ENCODE data around the gene IFNGR2. TPM values are rescaled to one million over a fixed set of nuclear protein-coding genes. Genes with fewer than 3 reads are reported as not detected.

IFNGR2 gene
- polyA plus RNA-seq, 2 of the 4 experiments (the other 2 are of a cell fraction) = 24.2 to 47.2 TPM

DNA sequence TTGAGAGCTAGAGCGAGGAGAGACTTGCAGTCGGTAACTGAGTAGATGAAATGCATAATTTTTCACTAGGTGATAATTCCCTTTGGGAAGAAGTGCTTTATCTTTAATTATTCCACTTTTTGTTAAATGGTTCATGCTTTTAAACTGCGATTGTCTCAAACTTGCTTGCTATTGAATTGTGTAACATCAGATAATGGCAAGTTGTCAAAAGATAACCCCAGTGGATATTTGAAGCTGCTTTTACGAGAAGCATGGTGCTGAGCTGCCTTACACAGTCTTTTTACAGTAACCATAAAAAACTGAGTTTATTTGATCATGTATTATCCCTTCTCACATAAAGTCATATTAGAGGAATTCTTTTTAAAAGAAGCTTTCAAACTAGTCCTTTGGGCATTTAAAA is 46.4 kb downstream of the IFNGR2 start:
- POLR2A ChIA-PET = no interaction called here
- 93% methylated on average over 4 of the region's 4 CpGs for WGBS (ENCODE audit: missing lambda C conversion rate)
- no peak for DNase-seq (ENCODE audit: low read depth in 1 of 2, low spot score in 1 of 2)
- no peak for FAIRE-seq
- Histone ChIP-seq H3K4me1 (peaks cover 13% of the 10 kb centered on the region), H3K27ac (no peak overlapping the region), H3K4me3 (no peak overlapping the region), H3K4me2 (no peak overlapping the region), H3K9me3 (no peaks in the 10 kb centered on the region)
- CTCF ChIA-PET = interaction anchor here (1.2 to 1.8 kb wide), 4 partner anchors 10 to 250 kb away, joined by 3 to 9 read pairs (median 4); no protein-coding TSS in a partner anchor
- no peak for ATAC-seq
- TF ChIP-seq BHLHE40 (IDR thresholded peaks at IDR 0.05; ENCODE audit: low read depth, low read length) (no peak), TFCP2L1 (CRISPR knock-in tag; IDR thresholded peaks at IDR 0.05) (no peak), PHF8 (IDR thresholded peaks at IDR 0.05; ENCODE audit: borderline replicate concordance, low read depth) (no peak), CEBPB (IDR thresholded peaks at IDR 0.05) (no peak), RCOR1 (IDR thresholded peaks at IDR 0.05; ENCODE audit: low read depth, low read length) (no peak), MYC (IDR thresholded peaks at IDR 0.05; ENCODE audit: borderline replicate concordance, low read length) (no peak), ZSCAN20 (CRISPR knock-in tag; IDR thresholded peaks at IDR 0.05) (no peak), POLR2A (IDR thresholded peaks at IDR 0.05; ENCODE audit: low read length) (no peak), EHMT2 (IDR thresholded peaks at IDR 0.05; ENCODE audit: low read depth) (no peak), HDAC2 (IDR thresholded peaks at IDR 0.05) (no peak), JUNB (IDR thresholded peaks at IDR 0.05) (no peak), SREBF2 (IDR thresholded peaks at IDR 0.05) (no peak), HOXA7 (CRISPR knock-in tag; IDR thresholded peaks at IDR 0.05) (no peak)
- TF ChIP-seq, protein P1, sequence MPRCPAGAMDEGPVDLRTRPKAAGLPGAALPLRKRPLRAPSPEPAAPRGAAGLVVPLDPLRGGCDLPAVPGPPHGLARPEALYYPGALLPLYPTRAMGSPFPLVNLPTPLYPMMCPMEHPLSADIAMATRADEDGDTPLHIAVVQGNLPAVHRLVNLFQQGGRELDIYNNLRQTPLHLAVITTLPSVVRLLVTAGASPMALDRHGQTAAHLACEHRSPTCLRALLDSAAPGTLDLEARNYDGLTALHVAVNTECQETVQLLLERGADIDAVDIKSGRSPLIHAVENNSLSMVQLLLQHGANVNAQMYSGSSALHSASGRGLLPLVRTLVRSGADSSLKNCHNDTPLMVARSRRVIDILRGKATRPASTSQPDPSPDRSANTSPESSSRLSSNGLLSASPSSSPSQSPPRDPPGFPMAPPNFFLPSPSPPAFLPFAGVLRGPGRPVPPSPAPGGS (IDR thresholded peaks at IDR 0.05) = no peak
- TF ChIP-seq, protein P2, sequence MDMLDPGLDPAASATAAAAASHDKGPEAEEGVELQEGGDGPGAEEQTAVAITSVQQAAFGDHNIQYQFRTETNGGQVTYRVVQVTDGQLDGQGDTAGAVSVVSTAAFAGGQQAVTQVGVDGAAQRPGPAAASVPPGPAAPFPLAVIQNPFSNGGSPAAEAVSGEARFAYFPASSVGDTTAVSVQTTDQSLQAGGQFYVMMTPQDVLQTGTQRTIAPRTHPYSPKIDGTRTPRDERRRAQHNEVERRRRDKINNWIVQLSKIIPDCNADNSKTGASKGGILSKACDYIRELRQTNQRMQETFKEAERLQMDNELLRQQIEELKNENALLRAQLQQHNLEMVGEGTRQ (IDR thresholded peaks at IDR 0.05) = no peak
- TF ChIP-seq, protein P3, sequence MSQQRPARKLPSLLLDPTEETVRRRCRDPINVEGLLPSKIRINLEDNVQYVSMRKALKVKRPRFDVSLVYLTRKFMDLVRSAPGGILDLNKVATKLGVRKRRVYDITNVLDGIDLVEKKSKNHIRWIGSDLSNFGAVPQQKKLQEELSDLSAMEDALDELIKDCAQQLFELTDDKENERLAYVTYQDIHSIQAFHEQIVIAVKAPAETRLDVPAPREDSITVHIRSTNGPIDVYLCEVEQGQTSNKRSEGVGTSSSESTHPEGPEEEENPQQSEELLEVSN (IDR thresholded peaks at IDR 0.05; ENCODE audit: borderline replicate concordance, low read depth) = no peak
- TF ChIP-seq, protein P4, sequence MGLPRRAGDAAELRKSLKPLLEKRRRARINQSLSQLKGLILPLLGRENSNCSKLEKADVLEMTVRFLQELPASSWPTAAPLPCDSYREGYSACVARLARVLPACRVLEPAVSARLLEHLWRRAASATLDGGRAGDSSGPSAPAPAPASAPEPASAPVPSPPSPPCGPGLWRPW (IDR thresholded peaks at IDR 0.05) = no peak
- TF ChIP-seq, protein P5, sequence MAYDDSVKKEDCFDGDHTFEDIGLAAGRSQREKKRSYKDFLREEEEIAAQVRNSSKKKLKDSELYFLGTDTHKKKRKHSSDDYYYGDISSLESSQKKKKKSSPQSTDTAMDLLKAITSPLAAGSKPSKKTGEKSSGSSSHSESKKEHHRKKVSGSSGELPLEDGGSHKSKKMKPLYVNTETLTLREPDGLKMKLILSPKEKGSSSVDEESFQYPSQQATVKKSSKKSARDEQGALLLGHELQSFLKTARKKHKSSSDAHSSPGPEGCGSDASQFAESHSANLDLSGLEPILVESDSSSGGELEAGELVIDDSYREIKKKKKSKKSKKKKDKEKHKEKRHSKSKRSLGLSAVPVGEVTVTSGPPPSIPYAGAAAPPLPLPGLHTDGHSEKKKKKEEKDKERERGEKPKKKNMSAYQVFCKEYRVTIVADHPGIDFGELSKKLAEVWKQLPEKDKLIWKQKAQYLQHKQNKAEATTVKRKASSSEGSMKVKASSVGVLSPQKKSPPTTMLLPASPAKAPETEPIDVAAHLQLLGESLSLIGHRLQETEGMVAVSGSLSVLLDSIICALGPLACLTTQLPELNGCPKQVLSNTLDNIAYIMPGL (CRISPR knock-in tag; IDR thresholded peaks at IDR 0.05; ENCODE audit: borderline replicate concordance) = no peak
- TF ChIP-seq, protein P6, sequence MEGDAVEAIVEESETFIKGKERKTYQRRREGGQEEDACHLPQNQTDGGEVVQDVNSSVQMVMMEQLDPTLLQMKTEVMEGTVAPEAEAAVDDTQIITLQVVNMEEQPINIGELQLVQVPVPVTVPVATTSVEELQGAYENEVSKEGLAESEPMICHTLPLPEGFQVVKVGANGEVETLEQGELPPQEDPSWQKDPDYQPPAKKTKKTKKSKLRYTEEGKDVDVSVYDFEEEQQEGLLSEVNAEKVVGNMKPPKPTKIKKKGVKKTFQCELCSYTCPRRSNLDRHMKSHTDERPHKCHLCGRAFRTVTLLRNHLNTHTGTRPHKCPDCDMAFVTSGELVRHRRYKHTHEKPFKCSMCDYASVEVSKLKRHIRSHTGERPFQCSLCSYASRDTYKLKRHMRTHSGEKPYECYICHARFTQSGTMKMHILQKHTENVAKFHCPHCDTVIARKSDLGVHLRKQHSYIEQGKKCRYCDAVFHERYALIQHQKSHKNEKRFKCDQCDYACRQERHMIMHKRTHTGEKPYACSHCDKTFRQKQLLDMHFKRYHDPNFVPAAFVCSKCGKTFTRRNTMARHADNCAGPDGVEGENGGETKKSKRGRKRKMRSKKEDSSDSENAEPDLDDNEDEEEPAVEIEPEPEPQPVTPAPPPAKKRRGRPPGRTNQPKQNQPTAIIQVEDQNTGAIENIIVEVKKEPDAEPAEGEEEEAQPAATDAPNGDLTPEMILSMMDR (IDR thresholded peaks at IDR 0.05) = no peak

DNA sequence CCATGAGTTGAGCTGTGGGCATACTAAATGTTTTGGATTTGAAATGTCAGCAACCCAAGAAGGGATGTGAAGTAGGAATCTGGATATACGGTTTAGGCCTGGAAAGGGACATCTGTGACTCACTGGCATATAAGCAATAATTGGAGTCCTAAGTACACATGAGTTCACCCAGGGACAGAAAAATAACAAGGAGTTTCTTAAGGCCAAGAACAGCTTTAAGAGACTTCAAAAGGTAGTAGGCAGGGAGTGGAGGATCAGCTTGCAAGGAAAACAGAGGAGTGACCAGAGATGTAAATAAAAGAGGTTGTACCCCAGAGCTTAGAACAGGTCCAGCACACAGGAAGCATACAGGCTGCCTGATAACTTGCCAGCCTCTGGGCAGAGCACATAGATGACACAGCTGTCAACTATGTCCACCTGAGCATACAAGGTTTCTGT is 48.4 kb downstream of the IFNGR2 start:
- 33% methylated on average over 1 of the region's 1 CpG for WGBS (ENCODE audit: missing lambda C conversion rate)
- no peak overlapping the region for H3K4me3 ChIP-seq
- FAIRE-seq (no peak), ATAC-seq (peak in 1 of 2 experiments; percentile 34; a peak in 1 of 6 replicates), DNase-seq (ENCODE audit: low read depth in 1 of 2, low spot score in 1 of 2) (peak in 1 of 2 experiments; percentile 9)
- peaks cover 13% of the 10 kb centered on the region for H3K4me1 ChIP-seq
- ChIA-PET POLR2A (interaction anchor here (0.6 kb wide), 1 partner anchor 158 kb away, joined by 3 read pairs; no protein-coding TSS in a partner anchor), CTCF (interaction anchor here (1.0 to 2.4 kb wide), 4 partner anchors 14 to 254 kb away, joined by 3 to 9 read pairs (median 6); partner anchors contain the start of gene TMEM50B)
- no peak overlapping the region for H3K27ac ChIP-seq
- H3K9me3 ChIP-seq = no peaks in the 10 kb centered on the region
- no peak overlapping the region; the same call in 2 of the 3 replicates for H3K4me2 ChIP-seq
- TF ChIP-seq NPAS2 (CRISPR knock-in tag; IDR thresholded peaks at IDR 0.05; ENCODE audit: borderline replicate concordance) (no peak), FOSB (CRISPR knock-in tag; IDR thresholded peaks at IDR 0.05) (no peak), SREBF2 (IDR thresholded peaks at IDR 0.05) (no peak), FOSL2 (IDR thresholded peaks at IDR 0.05) (no peak), FOSL2 (CRISPR knock-in tag; IDR thresholded peaks at IDR 0.05) (no peak), ESRRA (IDR thresholded peaks at IDR 0.05; ENCODE audit: borderline replicate concordance, low read length) (no peak), TP53 (CRISPR knock-in tag; IDR thresholded peaks at IDR 0.05) (no peak), RCOR1 (IDR thresholded peaks at IDR 0.05; ENCODE audit: low read depth, low read length) (no peak), KDM1A (IDR thresholded peaks at IDR 0.05; ENCODE audit: low read depth) (no peak), JUN (IDR thresholded peaks at IDR 0.05) (no peak), SMC3 (IDR thresholded peaks at IDR 0.05) (no peak), HDAC2 (IDR thresholded peaks at IDR 0.05) (no peak)
- TF ChIP-seq, protein P7, sequence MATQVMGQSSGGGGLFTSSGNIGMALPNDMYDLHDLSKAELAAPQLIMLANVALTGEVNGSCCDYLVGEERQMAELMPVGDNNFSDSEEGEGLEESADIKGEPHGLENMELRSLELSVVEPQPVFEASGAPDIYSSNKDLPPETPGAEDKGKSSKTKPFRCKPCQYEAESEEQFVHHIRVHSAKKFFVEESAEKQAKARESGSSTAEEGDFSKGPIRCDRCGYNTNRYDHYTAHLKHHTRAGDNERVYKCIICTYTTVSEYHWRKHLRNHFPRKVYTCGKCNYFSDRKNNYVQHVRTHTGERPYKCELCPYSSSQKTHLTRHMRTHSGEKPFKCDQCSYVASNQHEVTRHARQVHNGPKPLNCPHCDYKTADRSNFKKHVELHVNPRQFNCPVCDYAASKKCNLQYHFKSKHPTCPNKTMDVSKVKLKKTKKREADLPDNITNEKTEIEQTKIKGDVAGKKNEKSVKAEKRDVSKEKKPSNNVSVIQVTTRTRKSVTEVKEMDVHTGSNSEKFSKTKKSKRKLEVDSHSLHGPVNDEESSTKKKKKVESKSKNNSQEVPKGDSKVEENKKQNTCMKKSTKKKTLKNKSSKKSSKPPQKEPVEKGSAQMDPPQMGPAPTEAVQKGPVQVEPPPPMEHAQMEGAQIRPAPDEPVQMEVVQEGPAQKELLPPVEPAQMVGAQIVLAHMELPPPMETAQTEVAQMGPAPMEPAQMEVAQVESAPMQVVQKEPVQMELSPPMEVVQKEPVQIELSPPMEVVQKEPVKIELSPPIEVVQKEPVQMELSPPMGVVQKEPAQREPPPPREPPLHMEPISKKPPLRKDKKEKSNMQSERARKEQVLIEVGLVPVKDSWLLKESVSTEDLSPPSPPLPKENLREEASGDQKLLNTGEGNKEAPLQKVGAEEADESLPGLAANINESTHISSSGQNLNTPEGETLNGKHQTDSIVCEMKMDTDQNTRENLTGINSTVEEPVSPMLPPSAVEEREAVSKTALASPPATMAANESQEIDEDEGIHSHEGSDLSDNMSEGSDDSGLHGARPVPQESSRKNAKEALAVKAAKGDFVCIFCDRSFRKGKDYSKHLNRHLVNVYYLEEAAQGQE (IDR thresholded peaks at IDR 0.05) = no peak
